Subcutaneous abdominal adipose tissue (tissue), 5 donors: ENCODE measurements around the gene STK11IP.

ENCODE experiments used
- H3K27ac ChIP-seq: one replicate; pipeline ENCODE4 v1.7.0; 2013; ENCODE audit warnings: low read depth, mild to moderate bottlenecking, inconsistent platforms, low read length, moderate library complexity
- H3K27me3 ChIP-seq, 5 donors: one replicate each; pipeline ENCODE4 v1.7.0; 2013; ENCODE audit warnings: low read length in 5 of 5, inconsistent platforms in 1 of 5; ENCODE audit not compliant: control insufficient read depth in 5 of 5, insufficient read depth in 4 of 5
- H3K36me3 ChIP-seq, 5 donors: one replicate each; pipeline ENCODE4 v1.7.0; 2013; ENCODE audit warnings: low read length in 5 of 5; ENCODE audit not compliant: control insufficient read depth in 5 of 5, insufficient read depth in 5 of 5
- H3K4me1 ChIP-seq, 5 donors: one replicate each; pipeline ENCODE4 v1.7.0; 2013; ENCODE audit warnings: low read length in 5 of 5, mild to moderate bottlenecking in 3 of 5, moderate library complexity in 1 of 5; ENCODE audit not compliant: control insufficient read depth in 5 of 5, insufficient read depth in 5 of 5
- H3K4me3 ChIP-seq, 5 donors: one replicate each; pipeline ENCODE4 v1.7.0; 2013; ENCODE audit warnings: low read length in 5 of 5, low read depth in 1 of 5
- H3K9ac ChIP-seq, 5 donors: one replicate each; pipeline ENCODE4 v1.7.0; 2013; ENCODE audit warnings: low read length in 5 of 5, mild to moderate bottlenecking in 4 of 5, moderate library complexity in 3 of 5
- H3K9me3 ChIP-seq, 5 donors: one replicate each; pipeline ENCODE4 v1.7.0; 2013; ENCODE audit warnings: low read length in 5 of 5; ENCODE audit not compliant: control insufficient read depth in 5 of 5
- donor health status: healthy.
- donor health status: healthy.
- donor health status: healthy.
- donor health status: healthy.
- donor health status: healthy.

Gene STK11IP

GRCh38 chr2:219665926-219666325, 68.3 kb downstream of the STK11IP start:
- Histone ChIP-seq H3K4me3 (no peak overlapping the region), H3K36me3 (no peaks in the 10 kb centered on the region), H3K9ac (no peak overlapping the region), H3K9me3 (peaks cover 4 to 12% (median 10%) of the 10 kb centered on the region in 5 donors), H3K4me1 (no peaks in the 10 kb centered on the region), H3K27ac (no peak overlapping the region), H3K27me3 (peaks cover 0 to 6% (median 3%) of the 10 kb centered on the region in 5 donors)
